NCI-H2107 (cell line): Measurements from ENCODE around the gene ASPG.

Experiments used
- DNase-seq: peaks from one replicate; lab custom pipeline; 2025; lab: John Stamatoyannopoulos, UW

ASPG gene

GRCh38 chr14:104093366-104094055 lies 8.0 kb downstream of the ASPG start:
- no peak for DNase-seq

DNA sequence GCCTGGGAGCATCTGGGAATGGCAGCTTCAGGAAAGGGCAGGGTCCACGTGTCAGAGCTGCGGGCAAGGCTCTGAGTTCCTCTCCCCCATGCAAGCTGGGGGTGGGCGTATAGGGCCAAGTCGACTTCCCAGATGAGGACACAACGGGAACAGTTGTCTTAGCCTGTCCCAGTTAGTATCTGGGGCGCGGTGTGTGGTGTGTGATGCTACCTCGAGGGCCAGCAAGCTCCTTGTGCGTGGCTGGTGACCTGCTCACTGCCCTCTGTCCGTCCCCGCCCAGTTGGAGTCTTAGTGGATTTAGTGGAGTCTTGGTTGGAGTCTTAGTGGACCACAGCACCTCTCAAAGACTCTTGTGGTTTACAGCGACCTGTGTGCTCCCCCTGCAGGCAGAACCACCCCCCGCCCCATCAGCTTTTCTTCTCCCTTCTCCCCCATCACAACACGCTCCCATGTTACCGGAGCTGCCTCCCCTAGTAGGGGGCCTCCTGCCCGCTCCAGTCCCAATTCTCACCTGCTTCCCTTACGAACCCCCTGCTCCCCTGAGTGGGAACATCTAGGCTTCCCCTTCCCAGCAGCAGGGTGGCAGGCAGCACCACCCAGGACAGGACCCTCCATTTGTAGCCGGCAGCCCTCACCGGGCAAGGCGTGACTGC lies 8.7 kb downstream of the ASPG start:
- DNase-seq = no peak

DNA sequence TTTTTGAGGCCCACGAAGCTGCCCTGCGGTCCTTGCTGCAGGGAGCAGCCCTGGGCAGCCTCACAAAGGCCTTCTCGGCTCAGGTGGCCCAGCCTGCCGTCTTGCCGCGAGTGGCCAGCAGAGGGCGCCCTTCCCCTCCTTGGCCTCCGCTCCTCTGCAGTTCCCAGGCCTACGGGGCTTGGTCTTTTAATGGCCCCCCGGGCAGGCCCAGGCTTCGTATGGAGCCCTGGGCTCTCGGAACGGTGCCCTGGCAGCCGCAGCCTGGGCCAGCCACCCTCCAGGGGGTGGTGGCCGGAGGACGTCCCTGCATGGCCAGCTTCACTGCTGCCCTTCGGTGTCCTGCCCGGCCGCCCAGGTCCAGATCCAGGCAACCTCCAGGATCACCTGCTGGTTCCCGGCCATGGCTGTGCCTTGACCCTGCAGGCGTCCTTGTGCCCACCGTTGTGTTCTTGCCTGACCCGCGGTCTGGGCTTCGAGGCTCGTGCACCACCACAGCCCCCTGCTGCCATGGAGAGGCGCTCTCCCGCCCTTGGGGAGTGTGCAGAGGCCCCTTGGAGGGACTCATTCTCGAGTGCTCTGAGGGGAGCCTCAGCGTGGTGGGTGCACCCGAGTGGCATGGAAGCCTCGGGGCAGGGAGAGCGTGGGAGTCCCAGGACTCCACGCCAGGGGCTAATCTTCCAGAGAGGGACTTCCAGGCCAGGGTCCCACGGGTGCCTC lies 9.4 kb downstream of the ASPG start:
- DNase-seq = no peak

DNA sequence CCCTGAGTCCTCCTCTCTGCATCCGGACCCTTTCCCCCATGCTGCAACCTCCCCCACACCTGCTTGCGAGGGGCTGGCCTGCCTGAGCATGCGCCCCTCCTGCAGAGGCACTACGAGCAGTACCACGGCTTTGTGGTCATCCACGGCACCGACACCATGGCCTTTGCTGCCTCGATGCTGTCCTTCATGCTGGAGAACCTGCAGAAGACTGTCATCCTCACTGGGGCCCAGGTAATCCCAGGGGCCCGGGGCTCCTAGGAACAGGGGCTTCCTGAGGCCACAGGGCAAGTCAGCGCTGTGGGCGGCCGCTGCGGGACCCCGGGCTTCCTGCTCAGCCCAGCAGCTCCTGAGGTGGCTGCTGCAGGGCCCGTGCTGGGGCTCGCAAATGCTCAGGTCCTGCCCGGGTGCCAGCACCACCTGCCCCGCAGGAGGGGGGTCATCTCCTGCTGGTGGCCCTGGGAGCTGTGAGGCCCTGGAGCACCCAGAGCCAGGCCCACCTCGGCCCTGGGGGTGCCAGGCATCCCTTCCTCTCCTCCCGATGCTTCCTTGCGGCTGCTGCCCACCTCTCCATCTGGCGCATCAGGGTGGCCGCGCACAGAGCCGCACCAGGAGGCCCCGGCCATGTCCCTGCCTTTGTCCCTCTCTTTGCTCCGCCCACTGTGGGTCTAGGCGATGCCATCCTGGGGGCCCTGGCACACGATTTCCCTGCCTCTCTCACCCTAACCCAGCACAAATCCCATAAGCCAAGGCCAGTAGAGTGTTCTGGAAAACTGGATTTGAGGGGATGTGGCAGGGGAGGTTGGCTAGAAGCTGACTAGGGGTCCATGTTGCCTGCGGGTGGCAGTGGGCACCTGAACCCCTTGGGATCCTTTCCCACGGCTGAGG lies 10.2 kb downstream of the ASPG start:
- no peak for DNase-seq

DNA sequence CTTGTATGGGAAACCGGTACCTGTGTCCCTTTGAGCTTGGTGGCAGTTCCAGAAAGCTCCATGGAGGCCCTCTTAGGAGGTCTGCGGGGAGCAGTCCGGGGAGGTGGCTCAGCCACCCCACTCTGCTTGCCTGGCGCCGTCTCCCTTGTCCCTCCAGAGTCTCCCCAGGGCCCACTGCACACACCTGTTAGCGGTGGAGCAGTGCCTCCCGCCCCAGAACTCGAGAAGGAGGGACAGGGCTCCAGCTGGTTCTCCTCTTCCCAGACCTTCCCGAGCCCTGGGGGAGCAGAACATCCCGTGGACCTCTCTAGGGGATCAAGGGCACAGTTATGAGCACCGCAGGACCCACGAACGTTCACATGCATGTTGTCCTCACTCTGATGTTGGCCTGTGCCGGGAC lies 10.8 kb downstream of the ASPG start:
- DNase-seq = no peak

- no peak for DNase-seq
Observed at GRCh38 chr14:104096751-104097700, 11.5 kb downstream of the ASPG start.

DNA sequence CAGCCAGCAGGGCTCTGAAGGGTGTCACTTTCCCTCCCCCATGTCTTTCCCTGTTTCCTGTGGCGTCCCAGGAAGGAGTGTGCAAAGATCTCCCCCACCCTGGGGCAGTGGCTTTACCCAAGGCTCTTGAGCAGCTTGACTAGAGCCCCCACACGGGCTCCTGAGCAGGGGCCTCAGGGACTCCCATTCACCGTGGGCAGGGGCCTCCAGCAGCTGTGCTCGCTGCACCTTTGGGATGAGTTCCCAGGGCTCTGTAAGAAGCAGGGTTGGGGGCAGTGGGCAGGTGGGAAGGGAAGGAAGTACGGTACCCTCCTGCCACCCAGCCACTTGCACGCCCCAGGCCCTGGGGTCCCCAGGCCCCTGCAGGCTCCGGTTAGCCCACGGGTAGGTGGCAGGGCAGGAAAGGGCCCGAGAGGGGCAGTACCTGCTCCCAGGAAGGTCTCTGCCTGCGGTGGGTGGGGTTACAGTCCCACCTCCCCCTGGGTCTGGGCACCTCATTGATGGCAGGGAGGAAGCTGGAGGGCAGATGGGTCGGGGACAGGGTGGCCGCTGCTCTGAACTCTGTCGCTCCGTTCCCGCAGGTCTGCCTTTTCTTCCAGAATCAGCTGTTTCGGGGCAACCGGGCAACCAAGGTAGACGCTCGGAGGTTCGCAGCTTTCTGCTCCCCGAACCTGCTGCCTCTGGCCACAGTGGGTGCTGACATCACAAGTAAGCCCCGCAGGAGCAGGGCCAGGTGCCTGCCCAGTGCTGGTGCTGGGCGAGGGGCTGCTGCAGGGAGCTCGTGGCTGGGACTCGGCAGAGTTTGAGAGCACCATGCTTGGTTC lies 13.0 kb downstream of the ASPG start:
- DNase-seq = no peak

DNA sequence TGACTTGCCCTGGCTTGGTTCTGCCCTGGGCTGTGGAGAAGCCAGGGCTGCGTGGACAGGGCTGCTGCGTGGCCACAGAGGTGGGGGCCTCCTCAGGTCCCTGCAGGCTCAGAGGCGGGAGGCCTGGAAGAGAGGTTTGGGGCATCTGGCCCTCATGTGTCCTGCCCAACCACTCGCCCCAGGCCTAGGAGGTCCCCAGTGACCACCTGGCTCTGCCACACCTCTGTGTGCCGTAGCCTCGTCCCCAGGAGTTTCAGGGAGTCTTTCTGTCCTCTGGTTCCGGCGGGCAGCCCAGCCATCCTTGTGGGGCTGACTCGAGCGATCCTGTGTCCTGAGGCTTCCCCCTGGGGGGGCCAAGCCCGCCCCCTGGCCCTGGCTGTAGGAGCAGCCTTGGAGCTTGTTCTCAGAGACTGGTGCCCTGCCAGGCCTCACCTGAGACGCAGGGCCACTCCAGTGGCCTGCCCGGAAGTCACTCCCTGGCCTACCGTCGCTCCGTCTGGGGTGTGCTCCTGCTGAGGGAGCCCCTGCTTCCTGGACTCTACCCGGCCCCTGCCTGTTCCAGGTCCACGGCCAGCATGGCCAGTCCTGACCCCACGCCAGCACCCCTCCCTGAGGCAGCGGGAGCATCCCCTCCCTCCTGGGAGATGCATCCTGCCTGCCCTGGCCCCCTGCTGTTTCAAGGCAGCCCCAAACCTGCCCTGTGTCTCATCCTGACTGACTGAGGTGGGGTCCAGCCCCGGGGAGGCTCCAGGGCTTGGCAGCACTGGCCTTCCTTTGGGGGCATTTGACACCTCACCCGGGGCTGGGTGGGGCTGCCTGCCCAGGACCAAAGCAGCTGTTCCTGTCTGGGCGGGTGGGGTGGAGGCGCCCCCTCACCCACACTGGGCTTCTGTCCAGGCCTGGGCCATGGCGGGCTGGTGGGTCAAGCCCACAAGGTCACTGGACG lies 13.9 kb downstream of the ASPG start:
- DNase-seq = no peak

DNA sequence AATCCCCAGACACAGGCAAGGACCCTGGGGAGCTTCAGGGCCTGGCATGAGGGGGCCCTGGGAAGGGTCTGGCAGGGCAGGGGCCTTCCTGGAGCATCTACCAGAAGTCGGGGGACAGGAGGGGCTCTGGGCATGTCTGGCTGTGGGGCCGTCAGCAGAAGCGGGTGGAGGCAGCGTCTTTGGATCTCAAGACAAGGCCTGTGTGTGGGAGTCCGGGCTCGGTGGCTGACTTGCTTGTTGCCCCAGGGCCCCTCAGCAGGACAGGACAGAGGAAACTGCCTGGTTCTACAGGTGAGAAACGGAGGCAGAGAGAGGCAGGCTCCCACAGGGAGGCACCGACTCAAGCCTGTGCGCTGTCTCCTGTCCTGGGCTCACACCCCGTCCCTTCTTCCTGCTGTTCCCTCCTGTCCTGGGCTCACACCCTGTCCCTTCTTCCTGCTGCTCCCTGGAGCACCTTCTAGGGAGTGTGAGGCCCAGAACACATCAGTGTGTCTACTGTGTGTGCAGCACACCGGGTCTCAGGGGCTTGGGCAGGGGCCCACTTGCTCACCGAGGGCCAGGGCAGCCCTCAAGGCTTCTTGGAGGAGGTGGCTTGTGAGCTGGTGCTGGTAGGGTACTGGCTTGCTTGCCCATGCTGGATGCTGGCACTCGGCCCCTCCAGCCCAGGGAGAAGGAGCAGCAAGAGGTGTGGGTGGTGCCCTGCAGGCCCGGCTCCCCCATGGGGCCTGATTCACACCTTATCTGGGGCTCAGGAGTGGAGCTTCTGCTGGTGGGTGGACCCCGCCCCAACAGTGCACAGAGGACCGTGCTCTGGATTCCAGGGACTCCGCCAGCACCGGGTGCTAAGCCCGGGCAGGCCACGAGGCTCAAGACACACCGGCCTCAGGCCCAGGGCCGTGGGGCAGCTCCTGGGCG lies 14.9 kb downstream of the ASPG start:
- DNase-seq = no peak

GRCh38 chr14:104101086-104101621 lies 15.7 kb downstream of the ASPG start:
- no peak for DNase-seq

DNA sequence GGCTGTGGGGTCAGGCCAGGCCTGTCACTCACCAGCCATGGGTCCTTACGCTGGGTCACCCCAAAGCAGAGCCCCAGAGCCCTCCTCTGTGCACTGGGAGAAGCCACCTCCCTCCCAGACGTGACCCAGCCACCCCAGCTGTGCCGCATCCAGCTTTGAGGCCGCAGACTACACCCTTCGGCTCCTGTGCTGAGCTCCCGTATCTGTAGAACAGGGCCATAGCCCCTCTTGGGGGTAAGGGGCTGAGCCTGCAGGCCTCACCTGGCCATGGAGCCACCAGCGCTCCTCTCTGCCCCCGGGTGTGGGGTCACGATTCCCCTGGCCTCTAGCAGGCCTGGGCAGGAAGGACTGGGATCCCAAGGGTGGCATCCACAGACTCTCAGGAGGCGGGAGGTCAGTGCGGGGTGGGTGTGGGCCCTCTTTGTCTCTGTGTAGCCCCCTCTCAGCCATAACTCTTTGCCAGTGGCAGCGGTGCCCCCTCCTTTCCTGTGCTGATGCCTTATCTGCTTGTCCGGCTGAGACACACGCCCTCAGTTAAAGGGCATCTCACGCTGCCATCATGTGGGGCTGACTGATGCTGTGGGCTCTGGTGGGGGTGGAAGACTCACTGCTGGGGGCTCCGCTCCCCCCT lies 16.3 kb downstream of the ASPG start:
- no peak for DNase-seq

- no peak for DNase-seq
Observed at GRCh38 chr14:104102282-104102914, 16.9 kb downstream of the ASPG start.

DNA sequence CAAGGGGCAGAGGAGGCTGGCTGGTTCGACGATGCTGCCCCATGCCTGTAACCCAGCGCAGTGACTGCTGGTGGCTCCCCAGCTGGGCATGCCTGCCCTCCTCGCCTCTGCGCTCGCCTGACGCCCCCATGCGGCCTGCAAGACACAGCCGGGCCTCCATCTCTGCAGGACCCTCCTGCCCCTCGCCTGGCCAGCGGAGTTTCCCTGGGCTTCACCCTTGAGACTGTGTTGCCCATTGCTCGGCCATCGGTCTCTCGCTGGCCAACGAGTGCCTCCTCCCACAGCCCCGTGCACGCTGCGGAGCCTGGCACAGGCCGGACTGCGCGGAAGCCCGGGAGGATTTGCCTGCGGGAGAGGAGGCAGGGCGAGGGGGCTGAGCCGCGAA lies 17.6 kb downstream of the ASPG start:
- no peak for DNase-seq

DNA sequence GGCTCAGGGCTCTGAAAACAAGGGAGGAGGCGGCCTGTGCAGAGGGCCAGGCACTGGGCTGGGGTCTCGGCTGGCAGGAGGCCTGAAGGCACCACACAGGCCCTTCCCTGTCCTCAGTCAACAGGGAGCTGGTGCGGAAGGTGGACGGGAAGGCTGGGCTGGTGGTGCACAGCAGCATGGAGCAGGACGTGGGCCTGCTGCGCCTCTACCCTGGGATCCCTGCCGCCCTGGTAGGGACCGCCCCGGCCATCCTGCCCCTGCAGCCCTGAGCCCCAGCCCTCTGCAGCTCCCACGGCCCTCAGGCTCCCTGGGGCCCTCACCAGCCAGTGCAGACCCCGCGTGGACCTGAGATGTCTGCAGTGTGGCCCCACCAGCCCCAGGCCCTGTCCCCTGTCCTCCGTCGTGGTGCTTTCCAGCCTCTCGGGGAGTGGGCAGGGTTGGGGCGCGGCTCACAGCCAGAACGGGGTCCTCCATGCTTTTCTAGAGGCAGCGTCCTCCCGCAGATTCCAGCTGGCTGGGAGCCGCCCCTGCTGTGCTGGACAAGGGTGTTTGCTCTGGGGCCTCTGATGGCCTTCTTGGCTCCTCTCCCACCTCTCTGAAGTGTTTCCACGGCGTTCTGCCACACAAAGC lies 18.1 kb downstream of the ASPG start:
- DNase-seq = no peak

DNA sequence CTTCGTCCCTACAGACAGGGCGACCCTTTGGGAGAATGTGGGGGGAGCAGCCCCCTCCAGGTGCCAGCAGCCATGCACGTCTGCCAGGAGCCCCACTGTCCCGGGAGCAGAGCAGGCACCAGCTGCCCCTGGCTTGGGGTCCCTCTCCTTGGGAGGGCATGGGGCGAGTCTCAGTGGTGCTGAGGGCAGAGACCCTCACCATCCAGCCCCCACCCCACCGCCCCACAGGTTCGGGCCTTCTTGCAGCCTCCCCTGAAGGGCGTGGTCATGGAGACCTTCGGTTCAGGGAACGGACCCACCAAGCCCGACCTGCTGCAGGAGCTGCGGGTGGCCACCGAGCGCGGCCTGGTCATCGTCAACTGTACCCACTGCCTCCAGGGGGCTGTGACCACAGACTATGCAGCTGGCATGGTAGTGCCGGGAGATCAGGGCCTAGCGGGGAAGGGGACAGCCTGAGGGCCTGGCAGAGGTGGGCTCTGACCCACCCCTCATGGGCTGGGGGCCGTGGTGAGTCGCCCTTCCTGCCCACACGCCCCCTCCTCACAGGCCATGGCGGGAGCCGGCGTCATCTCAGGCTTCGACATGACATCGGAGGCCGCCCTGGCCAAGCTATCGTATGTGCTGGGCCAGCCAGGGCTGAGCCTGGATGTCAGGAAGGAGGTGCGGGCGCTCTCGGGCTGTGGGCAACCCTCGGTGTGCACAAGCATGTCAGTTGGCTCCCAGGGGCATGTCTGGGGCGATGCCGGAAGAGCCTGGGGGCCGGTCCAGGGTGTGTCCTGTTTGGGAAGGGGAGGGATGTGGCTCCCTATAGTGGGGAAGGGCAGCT lies 18.8 kb downstream of the ASPG start:
- DNase-seq = no peak
